Measurements from ENCODE around the gene SMPDL3A. TPM values are rescaled to one million over a fixed set of nuclear protein-coding genes. Genes with fewer than 3 reads are reported as not detected.
"Not testable (repeated sequence)": the region's sequence is repeated elsewhere in the genome, so short reads cannot be mapped to it uniquely, and the experiment has no call there.

SMPDL3A gene
- under 1 TPM in 1 of 2 experiments, not detected in 1; 0.14 TPM for total RNA-seq

GRCh38 chr6:122789182-122790027 is at the start of gene SMPDL3A:
Gene SMPDL3A (plus strand): TSS chr6:122789258. CDS start chr6:122789347, 89 bp downstream.
- peak within 1 kb of the TSS; percentile 64 for H3K27ac Mint-ChIP-seq
- DNase-seq (peak; percentile 61), ATAC-seq (peak; percentile 89)
- H3K9me3 Mint-ChIP-seq, result no peaks in the 10 kb centered on the region
- POLR2A ChIA-PET, result no interaction called here
- H3K4me3 Mint-ChIP-seq, result peak within 1 kb of the TSS; percentile 77
- TF ChIP-seq CTCF (IDR thresholded peaks at IDR 0.05), result peak; percentile 50
- peaks cover 15% of the 10 kb centered on the region for H3K4me1 Mint-ChIP-seq (ENCODE audit: low read depth)
- H3K36me3 Mint-ChIP-seq (ENCODE audit: low read depth), result no peaks in the 10 kb centered on the region
- CTCF ChIA-PET, result interaction anchor here (0.6 to 2.3 kb wide), 6 partner anchors 8 to 50 kb away, joined by 3 to 13 read pairs (median 3); no protein-coding TSS in a partner anchor
- peaks cover 51% of the 10 kb centered on the region for H3K27me3 Mint-ChIP-seq
- intact Hi-C loops (cut with micrococcal nuclease), result no loop called here

- ChIA-PET POLR2A (no interaction called here), CTCF (interaction anchor here (1.3 to 1.4 kb wide), 2 partner anchors 10 to 13 kb away, joined by 6 to 8 read pairs; no protein-coding TSS in a partner anchor)
- H3K36me3 Mint-ChIP-seq (ENCODE audit: low read depth), result no peaks in the 10 kb centered on the region
- DNase-seq (no peak), ATAC-seq (no peak)
- TF ChIP-seq CTCF (IDR thresholded peaks at IDR 0.05), result no peak
- no peak overlapping the region for H3K27ac Mint-ChIP-seq
- H3K4me3 Mint-ChIP-seq, result no peak overlapping the region
- no peaks in the 10 kb centered on the region for H3K9me3 Mint-ChIP-seq
- H3K27me3 Mint-ChIP-seq, result peaks cover 3% of the 10 kb centered on the region
- intact Hi-C loops (cut with micrococcal nuclease), result no loop called here
- no peaks in the 10 kb centered on the region for H3K4me1 Mint-ChIP-seq (ENCODE audit: low read depth)
These were observed 49.0 kb upstream of the SMPDL3A start for GRCh38 chr6:122740091-122740490.

GRCh38 chr6:122740936-122741335 is 48.1 kb upstream of the SMPDL3A start:
- CTCF ChIA-PET, result interaction anchor here (0.6 to 1.4 kb wide), 4 partner anchors 11 to 99 kb away, joined by 3 to 8 read pairs (median 6); no protein-coding TSS in a partner anchor
- POLR2A ChIA-PET, result no interaction called here
- ATAC-seq (no peak), DNase-seq (no peak)
- Mint-ChIP-seq H3K9me3 (no peaks in the 10 kb centered on the region), H3K4me1 (ENCODE audit: low read depth) (no peaks in the 10 kb centered on the region), H3K27ac (no peak overlapping the region), H3K27me3 (peaks cover 3% of the 10 kb centered on the region), H3K36me3 (ENCODE audit: low read depth) (no peaks in the 10 kb centered on the region), H3K4me3 (no peak overlapping the region)
- TF ChIP-seq CTCF (IDR thresholded peaks at IDR 0.05), result no peak
- intact Hi-C loops (cut with micrococcal nuclease), result no loop called here

- peak; percentile 24 for TF ChIP-seq CTCF (IDR thresholded peaks at IDR 0.05)
- H3K9me3 Mint-ChIP-seq; ATAC-seq; POLR2A ChIA-PET; H3K4me1 Mint-ChIP-seq (ENCODE audit: low read depth); H3K36me3 Mint-ChIP-seq (ENCODE audit: low read depth); intact Hi-C loops (cut with micrococcal nuclease); H3K4me3 Mint-ChIP-seq; H3K27me3 Mint-ChIP-seq; H3K27ac Mint-ChIP-seq; DNase-seq: not testable (repeated sequence)
- CTCF ChIA-PET, result interaction anchor here (0.7 to 2.9 kb wide), 2 partner anchors 68 to 95 kb away, joined by 3 to 19 read pairs; no protein-coding TSS in a partner anchor
These were observed 44.8 kb upstream of the SMPDL3A start for GRCh38 chr6:122744247-122744646.

GRCh38 chr6:122744856-122745255 is 44.2 kb upstream of the SMPDL3A start:
- H3K9me3 Mint-ChIP-seq; H3K27me3 Mint-ChIP-seq; H3K4me1 Mint-ChIP-seq (ENCODE audit: low read depth); H3K27ac Mint-ChIP-seq; H3K4me3 Mint-ChIP-seq; H3K36me3 Mint-ChIP-seq (ENCODE audit: low read depth); ATAC-seq; POLR2A ChIA-PET; DNase-seq; intact Hi-C loops (cut with micrococcal nuclease): not testable (repeated sequence)
- CTCF ChIA-PET, result interaction anchor here (1.2 to 2.9 kb wide), 2 partner anchors 90 to 94 kb away, joined by 3 to 19 read pairs; no protein-coding TSS in a partner anchor
